Ecto neural progenitor cell (in vitro differentiated cells): Measurements from ENCODE around the gene RDH16.
A peak's percentile ranks its signal among the peaks of the same experiment; 100 is the strongest.

Experiments
- DNase-seq: peaks from one replicate; pipeline ENCODE4 v3.0.0-alpha.2; 2018; ENCODE audit warnings: low spot score

The RDH16 gene

DNA sequence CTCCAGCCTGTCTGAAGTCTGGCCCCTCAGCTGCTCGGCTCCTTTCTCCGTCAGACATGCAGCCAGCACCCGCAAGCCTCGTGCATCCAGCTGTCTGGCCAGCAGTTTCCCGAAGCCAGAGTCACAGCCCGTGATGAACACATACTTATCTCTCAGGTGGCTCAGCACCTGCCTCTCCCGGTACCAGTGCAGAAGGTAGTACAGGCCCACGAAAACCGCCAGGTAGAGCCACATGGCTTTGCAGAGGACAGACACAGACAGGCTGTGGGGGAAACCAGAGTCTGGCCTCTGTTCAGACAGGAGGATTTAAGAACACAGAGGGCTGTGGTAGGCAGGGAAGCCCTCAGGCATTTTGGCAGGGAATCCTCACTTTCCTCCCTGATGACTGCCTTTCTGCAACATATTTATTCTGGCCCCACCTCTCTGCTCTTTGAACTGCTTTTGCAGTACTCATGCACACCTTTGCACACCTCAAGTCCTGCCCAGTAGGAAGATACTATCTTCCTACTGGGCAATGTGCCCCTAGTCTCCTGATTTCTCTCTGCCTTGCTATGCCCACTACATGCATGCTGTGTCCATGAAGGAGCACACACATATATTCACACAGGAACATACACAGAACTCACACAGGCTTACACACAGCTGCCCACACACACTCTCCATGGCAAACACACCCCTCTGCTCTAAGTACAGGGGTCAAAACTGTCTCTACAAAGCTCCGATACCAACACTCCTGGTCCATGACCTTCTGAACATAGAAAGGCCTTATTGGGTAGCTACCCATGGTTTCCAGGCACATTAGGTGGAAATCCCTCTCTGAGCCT, at the start of gene RDH16:
Gene RDH16, minus strand, starts transcription at position 380 of the 824 bp plus-strand sequence. Its CDS starts 146 bp downstream, at position 234.
- peak; percentile 43 for DNase-seq

GRCh38 chr12:57006809-57007475, 49.5 kb upstream of the RDH16 start:
- DNase-seq: no peak

GRCh38 chr12:57005980-57006808, 48.8 kb upstream of the RDH16 start, which contains the start of gene ZBTB39:
Gene ZBTB39 (minus strand): TSS chr12:57006546. CDS start chr12:57004917, 1,629 bp downstream.
- peak; percentile 88 for DNase-seq

DNA sequence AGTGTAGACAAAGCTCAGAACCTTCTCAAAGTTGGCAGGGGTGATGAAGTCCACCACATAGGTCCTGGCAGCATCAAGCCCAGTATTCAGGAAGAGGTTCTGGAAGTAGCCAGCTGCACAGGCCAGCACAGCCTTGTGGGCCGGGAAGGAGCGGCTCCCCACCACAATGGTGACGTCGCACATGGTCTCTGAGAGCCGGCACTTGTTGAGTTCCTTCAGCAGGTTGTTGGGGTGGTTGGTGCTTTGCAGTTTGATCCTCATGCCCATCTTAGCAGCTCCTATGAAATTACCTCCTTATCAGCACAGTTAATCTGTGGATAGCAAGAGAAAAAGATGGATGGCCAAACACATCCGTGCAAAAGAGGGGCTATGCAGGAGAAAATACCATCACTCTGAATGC, 47.2 kb upstream of the RDH16 start:
- DNase-seq: no peak

DNA sequence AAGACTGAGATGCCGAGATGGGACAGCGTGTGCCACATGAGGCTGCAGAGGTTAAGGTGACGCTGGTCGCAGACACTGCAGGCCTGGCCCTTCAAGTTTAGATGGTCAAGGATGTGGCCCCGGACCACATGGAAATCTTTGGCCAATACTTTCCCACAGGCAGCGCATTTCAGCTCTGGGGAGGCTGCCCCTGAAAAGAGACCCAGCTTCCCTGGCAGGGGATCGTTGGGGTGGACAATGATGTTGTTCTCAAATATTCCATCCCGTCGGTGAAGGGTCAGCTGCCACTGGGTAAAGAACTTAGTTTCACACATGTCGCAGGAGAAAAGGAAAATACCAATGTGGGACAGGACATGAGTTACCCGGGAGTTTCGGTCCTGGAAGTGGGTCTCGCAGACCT, 46.0 kb upstream of the RDH16 start:
- DNase-seq: no peak

- peak; percentile 93 for DNase-seq
Measured at GRCh38 chr12:57001448-57001906, 44.1 kb upstream of the RDH16 start.

DNA sequence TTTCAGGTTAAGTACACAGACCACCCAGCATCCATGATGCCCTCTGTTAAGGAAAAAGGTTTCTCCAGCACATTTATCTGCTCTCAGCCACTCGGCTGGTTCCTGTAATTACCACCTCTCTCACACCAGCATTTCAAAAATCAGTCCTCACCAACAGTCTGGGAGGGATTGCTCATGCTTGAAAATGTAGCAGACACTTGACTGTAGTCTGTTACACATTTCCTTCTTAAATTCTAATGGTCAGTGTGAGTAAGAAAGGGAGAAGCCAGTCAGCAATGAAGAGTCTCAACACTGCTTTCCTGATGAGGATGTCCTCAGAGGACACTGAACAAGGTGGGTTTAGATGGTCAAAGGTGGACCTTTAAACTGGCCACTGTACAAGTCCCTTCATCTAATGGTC, 43.0 kb upstream of the RDH16 start:
- DNase-seq: no peak

GRCh38 chr12:56999456-56999855, 42.0 kb upstream of the RDH16 start:
- no peak for DNase-seq

DNA sequence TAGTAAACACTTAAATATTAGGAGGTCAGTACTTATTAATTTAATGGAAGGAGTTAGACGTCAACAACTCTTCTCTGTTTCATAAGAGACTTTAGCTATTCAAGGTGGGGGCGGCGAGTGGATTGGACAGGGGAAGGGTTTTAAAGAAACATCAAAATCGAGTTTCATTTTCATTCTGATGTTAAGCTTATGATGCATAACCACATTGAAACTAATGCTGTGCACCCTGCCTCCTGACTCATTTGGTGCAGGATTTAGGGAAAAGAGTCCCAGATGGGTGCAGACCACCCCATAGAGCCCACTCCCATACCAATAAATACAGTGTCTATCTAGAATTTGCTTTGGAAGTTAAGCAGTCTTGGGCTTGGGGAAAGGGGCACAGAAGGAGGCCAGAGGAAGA, 41.6 kb upstream of the RDH16 start:
- no peak for DNase-seq

DNA sequence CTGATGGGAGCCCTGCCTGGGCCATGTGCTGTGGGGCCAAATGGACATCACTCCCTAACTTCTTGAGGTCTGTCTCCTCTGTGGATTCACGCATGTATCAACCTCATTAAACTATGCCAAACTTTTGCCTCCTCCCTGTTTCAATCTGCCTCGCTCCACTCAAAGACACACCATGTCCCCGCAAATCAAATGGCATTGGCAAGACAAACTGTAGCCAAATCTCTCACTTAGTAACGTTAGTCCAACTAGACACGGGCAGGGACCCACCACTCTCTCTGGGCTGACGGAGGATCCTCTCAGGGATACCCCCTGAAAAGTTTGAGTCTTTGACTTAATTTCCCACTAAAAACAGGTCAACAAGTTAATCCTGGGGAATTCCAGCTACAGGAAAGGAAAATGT, 40.9 kb upstream of the RDH16 start:
- DNase-seq: no peak

DNA sequence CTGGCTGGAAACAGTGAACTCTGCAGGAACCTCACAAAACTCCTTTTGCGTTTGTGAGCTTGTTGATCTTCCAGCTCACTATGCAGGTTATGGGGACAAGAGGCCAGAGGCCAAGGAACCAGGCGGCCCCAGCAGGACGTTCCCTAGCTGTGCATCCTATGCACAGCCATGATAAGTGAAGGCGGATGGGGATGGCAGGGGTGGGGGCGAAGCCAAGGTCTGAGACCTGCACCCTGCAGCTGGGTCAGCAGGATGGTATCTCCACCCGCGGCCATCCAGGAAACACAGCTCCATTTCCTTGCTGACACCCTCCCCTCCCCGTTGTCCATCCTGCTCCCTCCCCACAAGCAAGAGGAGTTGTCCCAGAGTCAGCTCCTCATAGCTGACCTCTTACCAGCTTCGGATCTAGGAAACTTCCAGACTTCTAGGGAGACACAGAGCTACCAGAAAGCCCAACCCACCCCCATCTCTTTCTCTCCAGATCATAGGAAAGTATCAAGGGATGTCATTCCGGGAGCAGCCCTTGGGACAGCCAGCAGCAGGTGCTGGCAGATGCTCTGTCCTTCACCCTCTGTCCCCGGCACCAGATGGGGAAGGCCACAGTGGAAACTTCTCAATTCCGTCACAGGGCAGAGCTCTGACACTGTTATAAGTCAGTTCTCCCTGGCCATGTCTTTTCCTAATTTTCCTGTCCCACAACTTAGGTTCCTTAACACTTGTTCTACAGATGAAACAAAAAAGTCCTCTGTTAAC, 39.6 kb upstream of the RDH16 start:
- DNase-seq: peak; percentile 38

GRCh38 chr12:56995930-56996496, 38.6 kb upstream of the RDH16 start:
- DNase-seq: peak; percentile 38

GRCh38 chr12:56995201-56995929, 38.0 kb upstream of the RDH16 start:
- peak; percentile 44 for DNase-seq

DNA sequence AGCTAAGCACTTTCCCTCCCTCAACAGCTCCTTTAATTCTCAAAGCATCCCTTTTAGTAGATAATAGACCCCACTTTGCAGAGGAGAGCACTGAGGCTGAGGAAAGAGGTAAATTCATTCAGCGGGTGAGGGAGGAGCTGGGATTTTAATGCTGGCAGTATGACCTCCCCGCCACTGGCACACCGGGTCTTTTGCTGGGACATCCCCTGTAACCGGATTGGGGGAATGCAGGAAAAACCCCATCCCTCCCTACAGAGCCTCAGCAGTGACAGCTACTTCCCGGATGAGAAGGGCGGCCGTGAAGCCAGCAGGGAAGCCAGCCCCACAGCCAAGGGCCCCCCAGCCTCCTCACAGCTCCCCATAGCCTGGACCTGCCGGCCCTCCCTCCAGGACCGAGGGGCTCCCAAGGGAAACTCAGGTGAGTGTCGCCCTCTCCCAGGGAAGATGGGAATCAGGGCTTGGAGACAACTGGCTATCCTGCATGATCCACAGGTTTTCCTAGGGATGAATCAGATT, 36.9 kb upstream of the RDH16 start:
- peak; percentile 42 for DNase-seq

- peak; percentile 28 for DNase-seq
Measured at GRCh38 chr12:56993346-56993745, 35.9 kb upstream of the RDH16 start.

DNA sequence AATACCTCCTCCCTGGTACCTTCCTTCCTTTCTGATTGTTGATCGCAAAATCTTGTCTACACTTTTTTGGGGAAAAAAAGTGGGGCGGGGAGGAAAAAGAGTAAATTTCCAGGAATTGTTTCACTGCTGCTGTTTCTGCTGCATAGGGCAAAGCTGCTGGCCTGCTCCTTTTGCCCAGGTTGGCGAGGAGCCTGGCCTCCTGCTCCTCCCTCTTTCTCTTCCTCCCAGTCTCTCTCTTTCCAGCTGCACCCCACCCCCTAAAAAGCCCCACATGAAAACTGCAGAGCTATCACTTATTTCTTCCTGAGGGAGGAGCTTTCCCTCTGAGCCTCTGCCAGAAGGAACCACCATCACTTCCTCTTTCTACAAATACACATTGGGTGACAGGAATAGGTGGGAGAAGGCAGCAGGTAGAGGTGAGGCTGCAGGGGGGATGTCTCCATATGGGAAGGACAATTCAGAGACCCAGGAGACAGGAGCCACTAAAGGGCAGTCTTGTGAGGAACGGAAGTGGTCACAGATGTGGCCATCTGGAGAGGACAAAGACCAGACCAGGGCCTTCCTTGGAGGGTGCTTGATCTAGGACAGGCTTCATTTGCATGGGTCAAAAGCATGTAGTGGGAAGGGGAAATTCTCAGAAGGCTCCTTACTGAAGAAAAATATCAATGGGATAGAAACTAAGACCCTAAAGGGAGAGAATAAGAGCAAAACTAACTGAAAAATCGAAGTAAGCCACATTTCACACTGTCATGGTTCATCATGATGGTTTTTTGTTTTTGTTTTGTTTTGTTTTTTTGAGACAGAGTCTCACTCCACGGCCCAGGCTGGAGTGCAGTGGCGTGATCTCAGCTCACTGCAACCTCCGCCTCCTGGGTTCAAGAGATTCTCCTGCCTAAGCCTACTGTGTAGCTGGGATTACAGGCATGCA, 34.2 kb upstream of the RDH16 start:
- DNase-seq: peak; percentile 35

- DNase-seq: peak; percentile 36
Measured at GRCh38 chr12:56990648-56991318, 33.4 kb upstream of the RDH16 start.

GRCh38 chr12:56989861-56990610, 32.6 kb upstream of the RDH16 start:
- DNase-seq: peak; percentile 7
